Measurements from ENCODE around the gene PCA3. TPM values are rescaled to one million over a fixed set of nuclear protein-coding genes. Genes with fewer than 3 reads are reported as not detected.

The PCA3 gene
- total RNA-seq, 4 donors from 2014 or later, result 0.40 TPM; not detected in 3

- H3K4me3 ChIP-seq, result no peak overlapping the region
- TF ChIP-seq CTCF (IDR thresholded peaks at IDR 0.05), result no peak
- TF ChIP-seq POLR2A (IDR thresholded peaks at IDR 0.05), result no peak
- no peak overlapping the region for H3K27ac ChIP-seq
- no peaks in the 10 kb centered on the region for H3K9me3 ChIP-seq
- H3K27me3 ChIP-seq, result no peaks in the 10 kb centered on the region
- DNase-seq, result no peak
- peaks cover 0 to 3% (median 0%) of the 10 kb centered on the region in 4 donors for H3K4me1 ChIP-seq
- no peaks in the 10 kb centered on the region for H3K36me3 ChIP-seq
Observed at GRCh38 chr9:76772686-76773445, 8.6 kb downstream of the PCA3 start.

- H3K36me3 ChIP-seq, result no peaks in the 10 kb centered on the region
- no peaks in the 10 kb centered on the region for H3K9me3 ChIP-seq
- DNase-seq, result no peak
- H3K4me1 ChIP-seq, result peaks cover 0 to 8% (median 0%) of the 10 kb centered on the region in 4 donors
- H3K27me3 ChIP-seq, result no peaks in the 10 kb centered on the region
- H3K4me3 ChIP-seq, result no peak overlapping the region
- no peak overlapping the region for H3K27ac ChIP-seq
- TF ChIP-seq CTCF (IDR thresholded peaks at IDR 0.05), result no peak
- no peak for TF ChIP-seq POLR2A (IDR thresholded peaks at IDR 0.05)
Observed at GRCh38 chr9:76784881-76785280, 20.6 kb downstream of the PCA3 start.

GRCh38 chr9:76785501-76785900 lies 21.3 kb downstream of the PCA3 start:
- Histone ChIP-seq H3K4me1 (peaks cover 0 to 14% (median 0%) of the 10 kb centered on the region in 4 donors), H3K36me3 (no peaks in the 10 kb centered on the region), H3K4me3 (no peak overlapping the region), H3K27ac (no peak overlapping the region), H3K27me3 (no peaks in the 10 kb centered on the region), H3K9me3 (no peaks in the 10 kb centered on the region)
- DNase-seq, result no peak
- TF ChIP-seq POLR2A (IDR thresholded peaks at IDR 0.05), result no peak
- TF ChIP-seq CTCF (IDR thresholded peaks at IDR 0.05), result no peak

- H3K4me1 ChIP-seq, result peaks cover 0 to 22% (median 0%) of the 10 kb centered on the region in 4 donors
- no peaks in the 10 kb centered on the region for H3K27me3 ChIP-seq
- no peaks in the 10 kb centered on the region for H3K36me3 ChIP-seq
- H3K4me3 ChIP-seq, result no peak overlapping the region
- TF ChIP-seq POLR2A (IDR thresholded peaks at IDR 0.05) (no peak), CTCF (IDR thresholded peaks at IDR 0.05) (no peak)
- no peaks in the 10 kb centered on the region for H3K9me3 ChIP-seq
- no peak for DNase-seq
- no peak overlapping the region for H3K27ac ChIP-seq
Observed at GRCh38 chr9:76787677-76788076, 23.4 kb downstream of the PCA3 start.

- TF ChIP-seq POLR2A (IDR thresholded peaks at IDR 0.05), result no peak
- TF ChIP-seq CTCF (IDR thresholded peaks at IDR 0.05), result no peak
- Histone ChIP-seq H3K27ac (peak overlapping the region in 2 of 4 donors; percentile 60 to 61), H3K9me3 (no peaks in the 10 kb centered on the region), H3K27me3 (no peaks in the 10 kb centered on the region), H3K4me3 (no peak overlapping the region), H3K4me1 (peaks cover 0 to 34% (median 0%) of the 10 kb centered on the region in 4 donors), H3K36me3 (no peaks in the 10 kb centered on the region)
- peak in 1 of 3 donors; percentile 47 for DNase-seq
Observed at GRCh38 chr9:76789840-76790239, 25.6 kb downstream of the PCA3 start.
